MM.1S (cell line): Measurements from ENCODE around the gene PHACTR1.

Experiments
- DNase-seq: peaks from one replicate; pipeline ENCODE4 v3.0.0-alpha.2; 2015
- H2AFZ ChIP-seq: fragments of 300-600 bp; sonication (generic); 2 replicates; pipeline ENCODE4 v1.6.0; 2016; ENCODE audit warnings: antibody characterized with exemption, low read length
- H3F3A ChIP-seq: fragments of 300-600 bp; sonication (generic); 2 replicates; pipeline ENCODE4 v1.6.1; 2016; ENCODE audit warnings: mild to moderate bottlenecking, antibody characterized with exemption, low read length, moderate library complexity, mixed read lengths; ENCODE audit not compliant: insufficient read depth
- H3K27ac ChIP-seq: fragments of 300-600 bp; sonication (generic); 2 replicates; pipeline ENCODE4 v1.5.1; 2016; ENCODE audit warnings: mild to moderate bottlenecking, low read length
- H3K27me3 ChIP-seq: fragments of 300-600 bp; sonication (generic); replicated peaks from 2 replicates; pipeline ENCODE4 v1.6.0; 2016; ENCODE audit warnings: low read length; ENCODE audit not compliant: insufficient read depth
- H3K36me3 ChIP-seq: fragments of 300-600 bp; sonication (generic); replicated peaks from 2 replicates; pipeline ENCODE4 v1.6.1; 2016; ENCODE audit warnings: mild to moderate bottlenecking, low read length, mixed read lengths; ENCODE audit not compliant: insufficient read depth
- H3K4me1 ChIP-seq: fragments of 300-600 bp; sonication (generic); 2 replicates; pipeline ENCODE4 v1.6.1; 2016; ENCODE audit warnings: low read length, mixed read lengths
- H3K4me2 ChIP-seq: fragments of 300-600 bp; sonication (generic); 2 replicates; pipeline ENCODE4 v1.6.0; 2016; ENCODE audit warnings: low read depth, low read length
- H3K4me3 ChIP-seq: fragments of 300-600 bp; sonication (generic); 2 replicates; pipeline ENCODE4 v1.5.1; 2016; ENCODE audit warnings: low read length, mixed read lengths
- H3K79me2 ChIP-seq: fragments of 300-600 bp; sonication (generic); 2 replicates; pipeline ENCODE4 v1.6.1; 2016; ENCODE audit warnings: mixed run types, low read length, mixed read lengths
- H3K9ac ChIP-seq: fragments of 300-600 bp; sonication (generic); 2 replicates; pipeline ENCODE4 v1.6.1; 2016; ENCODE audit warnings: low read length, mixed read lengths
- H3K9me2 ChIP-seq: fragments of 300-600 bp; sonication (generic); replicated peaks from 2 replicates; pipeline ENCODE4 v1.6.1; 2016; ENCODE audit warnings: mild to moderate bottlenecking, low read length, mixed read lengths; ENCODE audit not compliant: insufficient read depth
- H3K9me3 ChIP-seq: fragments of 300-600 bp; sonication (generic); replicated peaks from 2 replicates; pipeline ENCODE4 v1.6.1; 2016; ENCODE audit warnings: mild to moderate bottlenecking, low read length, mixed read lengths; ENCODE audit not compliant: insufficient read depth
- H4K20me1 ChIP-seq: fragments of 300-600 bp; sonication (generic); 2 replicates; pipeline ENCODE4 v1.6.1; 2016; ENCODE audit warnings: mild to moderate bottlenecking, low read length, moderate library complexity, mixed read lengths; ENCODE audit not compliant: insufficient read depth
- EZH2 ChIP-seq: fragments of 300-600 bp; sonication (generic); optimal IDR thresholded peaks from 2 replicates; pipeline ENCODE3; 2017; ENCODE audit warnings: low read depth, mild to moderate bottlenecking, antibody characterized with exemption, low read length, mixed read lengths
- EZH2phosphoT487 ChIP-seq: fragments of 300-600 bp; sonication (generic); IDR thresholded peaks from 2 replicates; pipeline ENCODE4 v1.6.1; 2018; ENCODE audit warnings: antibody characterized with exemption, low read length
- TF ChIP-seq, protein P1 (sequence below): fragments of 300-600 bp; sonication (generic); IDR thresholded peaks from 2 replicates; pipeline ENCODE4 v1.5.1; 2016; ENCODE audit warnings: antibody characterized with exemption, low read length, mixed read lengths

Gene PHACTR1

DNA sequence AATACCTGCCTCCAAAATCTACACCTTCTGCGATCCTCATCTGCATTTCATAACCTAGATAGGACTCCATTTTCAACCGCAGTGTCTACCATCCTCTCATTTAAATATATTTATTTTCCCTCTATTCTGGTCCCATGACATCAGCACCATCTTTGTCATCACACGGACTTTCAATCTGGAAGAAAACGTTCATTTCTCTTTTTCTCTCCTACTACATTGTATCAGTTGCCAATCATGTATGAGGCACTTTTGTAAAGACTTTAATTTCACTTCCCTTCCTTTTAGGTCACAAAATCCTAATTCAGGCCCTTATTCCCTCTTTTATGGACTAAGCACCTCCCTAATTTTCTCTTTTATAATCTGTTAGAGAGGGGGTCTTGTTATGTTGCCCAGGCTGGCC lies 89.6 kb downstream of the PHACTR1 start:
- Histone ChIP-seq H3K9me2 (no peaks in the 10 kb centered on the region), H3K36me3 (no peaks in the 10 kb centered on the region), H3K27ac (no peak overlapping the region), H3K4me3 (no peak overlapping the region), H2AFZ (no peak overlapping the region), H3K9ac (no peak overlapping the region), H3K4me1 (no peaks in the 10 kb centered on the region), H3F3A (no peaks in the 10 kb centered on the region), H3K4me2 (no peak overlapping the region), H4K20me1 (no peaks in the 10 kb centered on the region), H3K27me3 (no peaks in the 10 kb centered on the region), H3K9me3 (no peaks in the 10 kb centered on the region), H3K79me2 (no peaks in the 10 kb centered on the region)
- DNase-seq = no peak
- no peak for TF ChIP-seq EZH2phosphoT487
- TF ChIP-seq, protein P1, sequence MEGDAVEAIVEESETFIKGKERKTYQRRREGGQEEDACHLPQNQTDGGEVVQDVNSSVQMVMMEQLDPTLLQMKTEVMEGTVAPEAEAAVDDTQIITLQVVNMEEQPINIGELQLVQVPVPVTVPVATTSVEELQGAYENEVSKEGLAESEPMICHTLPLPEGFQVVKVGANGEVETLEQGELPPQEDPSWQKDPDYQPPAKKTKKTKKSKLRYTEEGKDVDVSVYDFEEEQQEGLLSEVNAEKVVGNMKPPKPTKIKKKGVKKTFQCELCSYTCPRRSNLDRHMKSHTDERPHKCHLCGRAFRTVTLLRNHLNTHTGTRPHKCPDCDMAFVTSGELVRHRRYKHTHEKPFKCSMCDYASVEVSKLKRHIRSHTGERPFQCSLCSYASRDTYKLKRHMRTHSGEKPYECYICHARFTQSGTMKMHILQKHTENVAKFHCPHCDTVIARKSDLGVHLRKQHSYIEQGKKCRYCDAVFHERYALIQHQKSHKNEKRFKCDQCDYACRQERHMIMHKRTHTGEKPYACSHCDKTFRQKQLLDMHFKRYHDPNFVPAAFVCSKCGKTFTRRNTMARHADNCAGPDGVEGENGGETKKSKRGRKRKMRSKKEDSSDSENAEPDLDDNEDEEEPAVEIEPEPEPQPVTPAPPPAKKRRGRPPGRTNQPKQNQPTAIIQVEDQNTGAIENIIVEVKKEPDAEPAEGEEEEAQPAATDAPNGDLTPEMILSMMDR = no peak
- TF ChIP-seq EZH2 = no peak

DNA sequence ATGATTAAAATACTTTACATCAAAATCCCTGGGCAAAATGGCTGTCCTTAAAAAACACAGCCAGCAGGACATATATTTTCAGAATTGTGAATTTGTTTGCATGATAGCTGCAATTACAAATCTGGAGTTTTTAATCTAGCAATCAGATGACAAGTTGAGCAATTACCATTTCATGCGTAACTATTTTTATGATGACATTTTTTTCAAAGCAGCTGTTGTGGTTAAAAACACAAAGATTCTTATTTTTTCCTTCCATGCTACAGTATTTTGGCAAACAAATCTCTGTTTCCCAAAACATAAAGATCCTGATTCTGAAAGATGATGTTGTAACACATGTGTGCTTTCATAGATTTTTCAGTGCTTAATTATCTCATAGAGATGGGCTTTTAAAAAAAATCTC lies 90.2 kb downstream of the PHACTR1 start:
- H3F3A ChIP-seq = no peaks in the 10 kb centered on the region
- H3K4me3 ChIP-seq = no peak overlapping the region
- no peak for DNase-seq
- no peaks in the 10 kb centered on the region for H3K36me3 ChIP-seq
- H3K27me3 ChIP-seq = no peaks in the 10 kb centered on the region
- no peaks in the 10 kb centered on the region for H4K20me1 ChIP-seq
- no peaks in the 10 kb centered on the region for H3K9me3 ChIP-seq
- no peak overlapping the region for H3K9ac ChIP-seq
- no peak overlapping the region for H2AFZ ChIP-seq
- TF ChIP-seq EZH2phosphoT487 (no peak), EZH2 (no peak)
- TF ChIP-seq, protein P1 = no peak
- no peaks in the 10 kb centered on the region for H3K9me2 ChIP-seq
- H3K79me2 ChIP-seq = no peaks in the 10 kb centered on the region
- no peaks in the 10 kb centered on the region for H3K4me1 ChIP-seq
- no peak overlapping the region for H3K27ac ChIP-seq
- H3K4me2 ChIP-seq = no peak overlapping the region

DNA sequence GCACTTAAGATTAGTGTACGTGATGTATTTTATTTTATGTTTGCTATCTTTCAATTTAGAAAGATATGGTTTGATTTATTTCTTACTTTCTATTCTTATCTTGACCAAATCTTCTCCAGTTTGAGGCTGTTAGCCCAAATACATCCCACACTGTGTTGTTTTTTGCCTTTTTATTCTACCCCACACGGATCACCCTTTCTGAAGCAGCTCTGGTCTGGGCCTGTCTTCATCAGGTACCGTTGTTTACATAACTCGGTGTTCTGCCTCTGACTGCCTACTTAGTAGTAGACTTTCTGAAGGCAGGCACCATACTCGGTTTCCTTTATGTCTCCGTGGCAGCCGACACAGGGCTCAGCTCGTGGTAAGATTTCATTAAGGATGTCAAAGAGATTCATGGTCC lies 95.0 kb downstream of the PHACTR1 start:
- H3K27me3 ChIP-seq = no peaks in the 10 kb centered on the region
- no peak overlapping the region for H3K4me2 ChIP-seq
- no peak overlapping the region for H2AFZ ChIP-seq
- no peaks in the 10 kb centered on the region for H3K79me2 ChIP-seq
- no peaks in the 10 kb centered on the region for H3K36me3 ChIP-seq
- TF ChIP-seq EZH2phosphoT487 (no peak), EZH2 (no peak)
- TF ChIP-seq, protein P1 = no peak
- no peak for DNase-seq
- no peak overlapping the region for H3K4me3 ChIP-seq
- no peaks in the 10 kb centered on the region for H4K20me1 ChIP-seq
- H3K27ac ChIP-seq = no peak overlapping the region
- no peak overlapping the region for H3K9ac ChIP-seq
- no peaks in the 10 kb centered on the region for H3F3A ChIP-seq
- H3K9me2 ChIP-seq = no peaks in the 10 kb centered on the region
- H3K4me1 ChIP-seq = no peaks in the 10 kb centered on the region
- no peaks in the 10 kb centered on the region for H3K9me3 ChIP-seq
